Neural progenitor cell (in vitro differentiated cells): Measurements from ENCODE around the gene TRUB1. TPM values are rescaled to one million over a fixed set of nuclear protein-coding genes. Genes with fewer than 3 reads are reported as not detected.

Experiments
- DNase-seq: peaks from one replicate; pipeline ENCODE4 v3.0.0-alpha.2; 2016; ENCODE audit warnings: low spot score
- H2AFZ ChIP-seq: fragments of 200-600 bp; sonication (generic); replicated peaks from 2 replicates; pipeline ENCODE4 v1.6.1; 2016; ENCODE audit warnings: antibody characterized with exemption
- H3F3A ChIP-seq: fragments of 200-600 bp; sonication (generic); 2 replicates; pipeline ENCODE4 v1.6.1; 2016; ENCODE audit warnings: antibody characterized with exemption, low read depth
- H3K27ac ChIP-seq: fragments of 200-600 bp; sonication (generic); 2 replicates; pipeline ENCODE4 v1.5.1; 2016; ENCODE audit warnings: mild to moderate bottlenecking
- H3K27me3 ChIP-seq: fragments of 200-600 bp; sonication (generic); 2 replicates; pipeline ENCODE4 v1.6.1; 2016; ENCODE audit warnings: mild to moderate bottlenecking, moderate library complexity
- H3K36me3 ChIP-seq: fragments of 200-600 bp; sonication (generic); 2 replicates; pipeline ENCODE4 v1.5.1; 2016
- H3K4me1 ChIP-seq: fragments of 200-600 bp; sonication (generic); 2 replicates; pipeline ENCODE4 v1.6.1; 2016; ENCODE audit warnings: mixed run types
- H3K4me2 ChIP-seq: fragments of 200-600 bp; sonication (generic); 2 replicates; pipeline ENCODE4 v1.6.1; 2016
- H3K4me3 ChIP-seq: fragments of 200-600 bp; sonication (generic); 2 replicates; pipeline ENCODE4 v1.5.1; 2016
- H3K79me2 ChIP-seq: fragments of 200-600 bp; sonication (generic); 2 replicates; pipeline ENCODE4 v1.6.1; 2016; ENCODE audit warnings: low read depth
- H3K9ac ChIP-seq: fragments of 200-600 bp; sonication (generic); 2 replicates; pipeline ENCODE4 v1.6.1; 2016
- H3K9me3 ChIP-seq: fragments of 200-600 bp; sonication (generic); 2 replicates; pipeline ENCODE4 v1.5.1; 2016; ENCODE audit warnings: low read depth
- H4K20me1 ChIP-seq: fragments of 200-600 bp; sonication (generic); 2 replicates; pipeline ENCODE4 v1.6.1; 2016; ENCODE audit warnings: low read depth
- H3K27ac Mint-ChIP-seq: 3 replicates; pipeline ENCODE4 v1.8.0; 2021; ENCODE audit warnings: mixed read lengths
- H3K27me3 Mint-ChIP-seq: 2 replicates; pipeline ENCODE4 v1.8.0; 2022; ENCODE audit warnings: low read depth, mild to moderate bottlenecking, inconsistent platforms, moderate library complexity, mixed read lengths; ENCODE audit not compliant: insufficient read depth
- H3K36me3 Mint-ChIP-seq: 3 replicates; pipeline ENCODE4 v1.8.0; 2021; ENCODE audit warnings: mixed read lengths
- H3K4me1 Mint-ChIP-seq: 3 replicates; pipeline ENCODE4 v1.8.0; 2021; ENCODE audit warnings: mixed read lengths
- H3K4me3 Mint-ChIP-seq: 3 replicates; pipeline ENCODE4 v1.8.0; 2021; ENCODE audit warnings: mild to moderate bottlenecking, moderate library complexity, mixed read lengths
- H3K9me3 Mint-ChIP-seq: 3 replicates; pipeline ENCODE4 v1.8.0; 2020; ENCODE audit warnings: mixed read lengths
- CTCF ChIP-seq: fragments of 200-600 bp; sonication (generic); IDR thresholded peaks from 2 replicates; pipeline ENCODE4 v1.5.1; 2017; ENCODE audit warnings: antibody characterized with exemption, mild to moderate bottlenecking
- EZH2 ChIP-seq: fragments of 200-600 bp; sonication (generic); IDR thresholded peaks from 2 replicates; pipeline ENCODE4 v1.6.1; 2017; ENCODE audit warnings: antibody characterized with exemption, mild to moderate bottlenecking, moderate library complexity
- EZH2phosphoT487 ChIP-seq: fragments of 200-600 bp; sonication (generic); IDR thresholded peaks from 2 replicates; pipeline ENCODE4 v1.6.1; 2017; ENCODE audit warnings: antibody characterized with exemption
- total RNA-seq: library from RNA; depleted of rRNA; stranded (reverse); fragments of >200 nt; gene quantifications from 2 replicates; pipeline ENCODE4 v1.2.3, GENCODE V29; 2015; ENCODE audit warnings: low replicate concordance

TRUB1 gene
- total RNA-seq, 1 donor from 2014 or later, result 41.9 TPM

- H3K36me3 Mint-ChIP-seq, result peaks cover 18% of the 10 kb centered on the region
- no peaks in the 10 kb centered on the region for H3K27me3 ChIP-seq
- no peaks in the 10 kb centered on the region for H3F3A ChIP-seq
- H2AFZ ChIP-seq, result no peak overlapping the region
- no peak overlapping the region for H3K27ac ChIP-seq
- H3K4me3 Mint-ChIP-seq, result no peak overlapping the region
- TF ChIP-seq EZH2phosphoT487 (no peak), CTCF (no peak), EZH2 (no peak)
- H3K27me3 Mint-ChIP-seq, result no peaks in the 10 kb centered on the region
- H3K79me2 ChIP-seq, result peaks cover 88% of the 10 kb centered on the region
- peaks cover 10% of the 10 kb centered on the region for H3K4me1 ChIP-seq
- H3K4me3 ChIP-seq, result no peak overlapping the region
- H3K4me2 ChIP-seq, result no peak overlapping the region
- no peak overlapping the region for H3K9ac ChIP-seq
- H3K36me3 ChIP-seq, result peaks cover 10% of the 10 kb centered on the region
- no peaks in the 10 kb centered on the region for H3K9me3 ChIP-seq
- no peaks in the 10 kb centered on the region for H4K20me1 ChIP-seq
- peaks cover 14% of the 10 kb centered on the region for H3K4me1 Mint-ChIP-seq
- DNase-seq, result no peak
- H3K27ac Mint-ChIP-seq, result no peak overlapping the region
- no peaks in the 10 kb centered on the region for H3K9me3 Mint-ChIP-seq
These were observed 5.0 kb downstream of the TRUB1 start for GRCh38 chr10:114943000-114943399.

- no peaks in the 10 kb centered on the region for H3K27me3 Mint-ChIP-seq
- peaks cover 88% of the 10 kb centered on the region for H3K79me2 ChIP-seq
- peaks cover 53% of the 10 kb centered on the region for H4K20me1 ChIP-seq
- no peaks in the 10 kb centered on the region for H3K9me3 ChIP-seq
- no peak for DNase-seq
- H3K36me3 ChIP-seq, result no peaks in the 10 kb centered on the region
- no peak overlapping the region for H3K4me2 ChIP-seq
- H2AFZ ChIP-seq, result no peak overlapping the region
- no peak overlapping the region for H3K4me3 ChIP-seq
- H3K36me3 Mint-ChIP-seq, result peaks cover 27% of the 10 kb centered on the region
- peaks cover 5% of the 10 kb centered on the region for H3K4me1 ChIP-seq
- H3K27ac Mint-ChIP-seq, result no peak overlapping the region
- H3K27ac ChIP-seq, result no peak overlapping the region
- no peak for TF ChIP-seq EZH2phosphoT487
- no peak for TF ChIP-seq EZH2
- TF ChIP-seq CTCF, result no peak
- H3K27me3 ChIP-seq, result no peaks in the 10 kb centered on the region
- H3K4me3 Mint-ChIP-seq, result no peak overlapping the region
- H3F3A ChIP-seq, result no peaks in the 10 kb centered on the region
- H3K4me1 Mint-ChIP-seq, result no peaks in the 10 kb centered on the region
- H3K9ac ChIP-seq, result no peak overlapping the region
- H3K9me3 Mint-ChIP-seq, result no peaks in the 10 kb centered on the region
These were observed 15.1 kb downstream of the TRUB1 start for GRCh38 chr10:114953047-114953446.

GRCh38 chr10:114955984-114956383 is 18.0 kb downstream of the TRUB1 start:
- H3K36me3 Mint-ChIP-seq, result peaks cover 25% of the 10 kb centered on the region
- no peaks in the 10 kb centered on the region for H3K27me3 Mint-ChIP-seq
- Histone ChIP-seq H3K27ac (no peak overlapping the region), H3K4me2 (no peak overlapping the region), H3K79me2 (peaks cover 75% of the 10 kb centered on the region), H3K9me3 (no peaks in the 10 kb centered on the region), H3K4me3 (no peak overlapping the region), H2AFZ (no peak overlapping the region), H3K27me3 (no peaks in the 10 kb centered on the region), H3K9ac (no peak overlapping the region), H3K36me3 (no peaks in the 10 kb centered on the region), H3K4me1 (peaks cover 5% of the 10 kb centered on the region), H4K20me1 (peaks cover 34% of the 10 kb centered on the region), H3F3A (no peaks in the 10 kb centered on the region)
- H3K9me3 Mint-ChIP-seq, result no peaks in the 10 kb centered on the region
- no peak overlapping the region for H3K27ac Mint-ChIP-seq
- TF ChIP-seq EZH2phosphoT487 (no peak), EZH2 (no peak), CTCF (no peak)
- no peak for DNase-seq
- H3K4me1 Mint-ChIP-seq, result no peaks in the 10 kb centered on the region
- no peak overlapping the region for H3K4me3 Mint-ChIP-seq
